Measurements from ENCODE around the gene CYTH1.

The CYTH1 gene

GRCh38 chr17:78715876-78716275 is 66.2 kb downstream of the CYTH1 start:
- DNase-seq (ENCODE audit: low spot score): no peak

- DNase-seq (ENCODE audit: low spot score): no peak
Measured at GRCh38 chr17:78715000-78715771, 66.9 kb downstream of the CYTH1 start.

- no peak for DNase-seq (ENCODE audit: low spot score)
Measured at GRCh38 chr17:78714534-78714933, 67.5 kb downstream of the CYTH1 start.

GRCh38 chr17:78712043-78712442 is 70.0 kb downstream of the CYTH1 start:
- DNase-seq (ENCODE audit: low spot score): no peak

- DNase-seq (ENCODE audit: low spot score): no peak
Measured at GRCh38 chr17:78710607-78711006, 71.5 kb downstream of the CYTH1 start.

GRCh38 chr17:78709751-78710181 is 72.3 kb downstream of the CYTH1 start:
- DNase-seq (ENCODE audit: low spot score): no peak

GRCh38 chr17:78709119-78709681 is 72.9 kb downstream of the CYTH1 start:
- DNase-seq (ENCODE audit: low spot score): no peak

GRCh38 chr17:78708510-78708973 is 73.5 kb downstream of the CYTH1 start:
- peak; percentile 69 for DNase-seq (ENCODE audit: low spot score)

- no peak for DNase-seq (ENCODE audit: low spot score)
Measured at GRCh38 chr17:78707923-78708322, 74.2 kb downstream of the CYTH1 start.

- no peak for DNase-seq (ENCODE audit: low spot score)
Measured at GRCh38 chr17:78707016-78707415, 75.1 kb downstream of the CYTH1 start.

- DNase-seq (ENCODE audit: low spot score): no peak
Measured at GRCh38 chr17:78706271-78706915, 75.7 kb downstream of the CYTH1 start.

- no peak for DNase-seq (ENCODE audit: low spot score)
Measured at GRCh38 chr17:78705071-78705470, 77.0 kb downstream of the CYTH1 start.

- DNase-seq (ENCODE audit: low spot score): no peak
Measured at GRCh38 chr17:78704594-78704993, 77.5 kb downstream of the CYTH1 start.

GRCh38 chr17:78697554-78698343 is 84.3 kb downstream of the CYTH1 start:
- no peak for DNase-seq (ENCODE audit: low spot score)

GRCh38 chr17:78697122-78697521 is 85.0 kb downstream of the CYTH1 start:
- DNase-seq (ENCODE audit: low spot score): no peak

GRCh38 chr17:78696016-78696982 is 85.8 kb downstream of the CYTH1 start:
- DNase-seq (ENCODE audit: low spot score): no peak

GRCh38 chr17:78694805-78695531 is 87.1 kb downstream of the CYTH1 start:
- DNase-seq (ENCODE audit: low spot score): no peak

GRCh38 chr17:78693346-78694083 is 88.6 kb downstream of the CYTH1 start:
- no peak for DNase-seq (ENCODE audit: low spot score)

GRCh38 chr17:78692460-78693010 is 89.5 kb downstream of the CYTH1 start:
- DNase-seq (ENCODE audit: low spot score): no peak

Measured in kidney capillary endothelial cell (primary cell).